NCI-H1436 (cell line): Measurements from ENCODE around the gene PIGN.

Experiments
- DNase-seq: peaks from one replicate; lab custom pipeline; 2025; lab: John Stamatoyannopoulos, UW

The PIGN gene

DNA sequence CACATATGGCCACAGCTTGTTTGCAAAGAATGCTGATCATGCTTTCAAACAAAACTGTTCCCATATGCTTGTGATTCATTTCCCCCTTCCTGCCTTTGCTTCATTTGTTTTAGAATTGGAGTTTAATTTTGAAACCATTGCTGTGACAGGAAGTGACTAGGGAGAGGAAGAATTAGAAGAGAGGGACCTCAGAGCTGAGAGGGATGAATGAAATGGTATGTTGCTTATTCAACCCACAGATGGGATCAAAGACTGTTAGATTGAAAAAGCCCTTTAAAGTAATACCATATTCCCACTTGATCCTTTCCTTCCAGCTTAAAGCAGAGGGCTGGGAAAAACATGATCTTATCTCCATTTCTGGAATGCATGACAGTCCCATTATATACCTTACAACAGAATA lies 187.9 kb downstream of the PIGN start:
- no peak for DNase-seq

DNA sequence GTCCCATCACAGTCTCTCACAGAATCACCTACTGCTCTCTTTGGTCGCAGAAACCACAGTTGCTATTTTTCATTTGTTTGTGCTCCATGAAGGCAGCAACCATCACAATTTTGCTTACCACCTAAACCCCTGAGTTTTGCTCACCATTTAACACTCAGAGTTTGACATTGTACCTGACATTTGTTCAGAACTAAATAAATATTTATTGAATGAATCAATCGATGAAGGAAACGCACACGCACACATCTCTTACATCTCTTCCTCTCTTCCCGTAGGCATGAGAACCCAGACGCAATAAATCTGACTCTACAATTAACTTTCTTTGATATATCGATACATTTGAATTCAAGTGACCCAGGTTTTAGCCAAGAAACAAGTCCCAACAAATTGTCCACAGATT lies 188.5 kb downstream of the PIGN start:
- DNase-seq, result no peak

DNA sequence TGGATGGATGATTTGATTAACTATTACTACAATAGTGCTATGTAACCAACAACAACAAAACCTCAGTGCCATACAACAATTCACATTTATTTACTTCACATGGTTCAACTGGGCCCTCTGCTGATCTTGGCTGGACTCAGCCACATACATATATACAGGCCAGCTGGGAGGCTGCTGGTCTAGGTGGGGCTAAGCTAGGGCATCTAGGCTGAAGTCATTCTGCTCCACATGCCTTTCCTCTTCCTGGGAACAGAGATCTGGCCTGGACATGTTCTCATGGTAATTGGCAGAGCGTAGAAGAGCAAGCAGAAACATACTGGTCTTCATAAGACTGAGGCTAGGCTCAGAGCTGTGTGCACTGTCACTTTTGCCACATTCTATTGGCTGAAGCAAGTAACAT lies 191.2 kb downstream of the PIGN start:
- no peak for DNase-seq

DNA sequence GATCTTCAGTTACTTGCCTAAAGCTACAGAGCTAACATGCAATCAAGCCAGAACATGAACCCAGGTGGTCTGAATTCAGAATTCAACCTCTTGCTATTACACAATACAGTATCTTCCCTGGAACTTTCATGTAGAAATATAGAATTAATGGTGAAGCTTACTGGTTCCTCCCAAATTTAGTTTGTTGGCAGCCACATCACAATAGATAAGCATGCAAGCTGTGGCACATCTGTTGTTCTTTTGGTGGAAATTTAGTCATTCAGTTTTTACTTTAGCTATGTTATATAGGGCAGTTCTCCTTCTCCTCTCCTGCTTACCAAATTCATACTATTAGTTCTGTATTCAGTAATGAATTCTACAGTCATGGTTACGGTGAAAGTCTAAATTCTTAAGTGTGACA lies 193.0 kb downstream of the PIGN start:
- DNase-seq, result no peak

DNA sequence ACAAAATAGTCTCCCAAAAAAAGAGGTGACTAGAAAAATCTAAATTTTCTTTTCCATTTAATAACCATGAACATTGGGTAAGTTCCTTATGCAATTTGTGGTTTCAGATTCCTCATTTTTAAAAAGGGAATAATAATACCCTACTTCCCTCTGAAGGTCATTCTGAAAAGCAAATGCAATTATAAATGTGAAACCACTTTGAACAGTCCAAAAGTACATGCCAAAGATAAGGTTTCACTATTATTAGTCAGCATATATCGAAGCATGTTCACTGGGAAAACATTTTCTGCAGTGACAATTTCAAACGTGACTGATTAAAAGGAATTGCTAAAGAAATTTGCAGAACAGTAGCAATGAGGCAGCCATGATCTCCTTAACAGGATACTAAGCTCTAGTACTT lies 193.9 kb downstream of the PIGN start:
- no peak for DNase-seq

DNA sequence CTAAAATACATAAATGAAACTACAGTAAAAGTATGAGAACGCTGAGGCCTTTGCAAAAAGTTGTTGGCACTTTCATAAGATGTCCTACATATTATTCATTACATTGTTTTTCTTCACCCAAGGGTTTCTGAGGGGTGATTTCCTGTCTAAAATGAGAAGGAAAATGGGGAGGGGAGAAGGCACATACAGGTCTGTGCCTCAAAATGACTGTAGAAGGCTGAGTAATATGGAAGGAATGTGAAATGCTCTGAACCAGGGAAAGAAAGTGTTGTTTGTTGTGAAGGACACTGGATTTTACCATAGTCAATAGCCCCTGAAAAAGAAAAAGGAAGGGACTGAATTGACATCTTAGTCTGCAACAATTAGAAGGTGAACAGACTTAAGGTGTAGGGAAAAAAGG lies 194.6 kb downstream of the PIGN start:
- DNase-seq, result no peak

DNA sequence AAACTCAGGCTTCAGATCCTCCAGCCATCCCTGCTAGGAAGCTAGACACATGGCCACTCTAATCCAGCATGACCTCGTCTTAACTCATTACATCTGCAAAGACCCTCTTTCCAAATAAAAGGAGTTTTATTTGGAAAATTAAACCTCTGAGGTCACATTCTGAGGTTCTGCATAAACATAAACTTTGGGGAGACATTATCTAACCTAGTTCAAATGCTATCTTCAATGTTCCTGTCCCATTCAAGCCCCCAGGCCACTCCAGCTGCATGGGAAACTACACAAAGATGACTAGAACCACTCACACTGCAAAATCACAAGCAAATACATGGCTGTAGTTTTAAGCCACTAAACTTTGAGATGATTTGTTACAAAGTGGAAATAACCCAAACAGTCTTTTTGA lies 195.0 kb downstream of the PIGN start:
- DNase-seq, result no peak

DNA sequence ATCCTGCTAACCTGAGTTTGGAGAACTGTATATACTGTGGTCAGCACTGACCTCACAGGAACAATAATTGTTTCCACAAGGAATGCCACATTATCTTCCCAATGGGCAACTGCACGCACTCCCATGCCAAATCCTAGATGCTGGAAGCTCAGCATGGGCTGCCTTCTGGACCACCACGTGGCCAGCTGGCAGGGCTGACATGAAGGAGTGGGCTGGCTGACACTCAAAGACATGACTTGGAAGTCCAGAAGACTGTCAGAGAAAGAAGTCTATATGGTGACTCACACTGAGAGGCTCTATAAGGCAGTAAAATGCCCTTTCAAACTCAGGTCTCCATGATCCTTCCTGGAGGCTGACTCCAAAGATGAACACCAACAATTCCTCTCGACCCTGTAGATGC lies 195.7 kb downstream of the PIGN start:
- DNase-seq, result no peak
